Cardiac fibroblast (primary cell): Measurements from ENCODE around the gene IDS.

Experiments
- DNase-seq, 2 donors: peaks; one replicate each; pipeline versions ENCODE4 v3.0.0 to v3.0.0-alpha.2; 2010; ENCODE audit warnings: low read depth in 2 of 2
- H3K4me3 ChIP-seq, 2 donors: replicated peaks in 1 of 2; 1 replicate in 1 of 2; 2 replicates in 1 of 2; pipeline ENCODE4 v1.5.1; 2011; ENCODE audit warnings: low read depth in 2 of 2, low read length in 2 of 2, mild to moderate bottlenecking in 2 of 2, moderate library complexity in 1 of 2
- TF ChIP-seq, protein P1 (sequence below): IDR thresholded peaks from one replicate; pipeline ENCODE4 v1.5.1; 2011; ENCODE audit warnings: low read depth, mild to moderate bottlenecking, low read length, inconsistent platforms

The IDS gene

DNA sequence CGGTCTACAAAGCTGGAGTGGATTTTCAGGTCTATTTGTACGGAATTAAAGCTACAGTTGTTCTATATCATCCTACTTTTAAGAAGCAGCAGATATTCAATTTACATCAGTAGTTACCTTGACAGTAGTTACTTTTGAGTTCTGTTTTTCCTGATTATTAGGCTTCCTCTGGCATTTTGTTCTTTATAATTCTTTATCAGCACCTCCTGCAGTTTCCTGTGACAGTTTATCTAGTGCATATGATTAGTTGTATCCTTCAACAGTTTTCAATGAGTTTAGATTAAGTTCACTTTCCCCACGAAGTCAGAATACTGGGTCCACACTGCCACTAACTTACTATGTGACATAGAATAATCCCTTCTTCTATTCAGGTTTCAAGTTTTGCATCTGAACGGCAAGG, 71.7 kb downstream of the IDS start:
- no peak for DNase-seq
- TF ChIP-seq, protein P1, sequence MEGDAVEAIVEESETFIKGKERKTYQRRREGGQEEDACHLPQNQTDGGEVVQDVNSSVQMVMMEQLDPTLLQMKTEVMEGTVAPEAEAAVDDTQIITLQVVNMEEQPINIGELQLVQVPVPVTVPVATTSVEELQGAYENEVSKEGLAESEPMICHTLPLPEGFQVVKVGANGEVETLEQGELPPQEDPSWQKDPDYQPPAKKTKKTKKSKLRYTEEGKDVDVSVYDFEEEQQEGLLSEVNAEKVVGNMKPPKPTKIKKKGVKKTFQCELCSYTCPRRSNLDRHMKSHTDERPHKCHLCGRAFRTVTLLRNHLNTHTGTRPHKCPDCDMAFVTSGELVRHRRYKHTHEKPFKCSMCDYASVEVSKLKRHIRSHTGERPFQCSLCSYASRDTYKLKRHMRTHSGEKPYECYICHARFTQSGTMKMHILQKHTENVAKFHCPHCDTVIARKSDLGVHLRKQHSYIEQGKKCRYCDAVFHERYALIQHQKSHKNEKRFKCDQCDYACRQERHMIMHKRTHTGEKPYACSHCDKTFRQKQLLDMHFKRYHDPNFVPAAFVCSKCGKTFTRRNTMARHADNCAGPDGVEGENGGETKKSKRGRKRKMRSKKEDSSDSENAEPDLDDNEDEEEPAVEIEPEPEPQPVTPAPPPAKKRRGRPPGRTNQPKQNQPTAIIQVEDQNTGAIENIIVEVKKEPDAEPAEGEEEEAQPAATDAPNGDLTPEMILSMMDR: no peak
- no peak overlapping the region for H3K4me3 ChIP-seq

- TF ChIP-seq, protein P1: no peak
- DNase-seq: no peak
- H3K4me3 ChIP-seq: no peak overlapping the region
These were observed 72.1 kb downstream of the IDS start for GRCh38 chrX:149433051-149433450.
